Fibroblast of pulmonary artery (primary cell): ENCODE data around the gene GEMIN7.
"Not testable (repeated sequence)": the region's sequence is repeated elsewhere in the genome, so short reads cannot be mapped to it uniquely, and the experiment has no call there.

Experiments used
- DNase-seq: peaks from one replicate; pipeline ENCODE4 v3.0.0-alpha.2; 2010; ENCODE audit warnings: low read depth
- H3K4me3 ChIP-seq: replicated peaks from 2 replicates; pipeline ENCODE4 v1.5.1; 2011; ENCODE audit warnings: low read depth, mild to moderate bottlenecking, control low read depth, low read length, moderate library complexity
- TF ChIP-seq, protein P1 (sequence below): IDR thresholded peaks from 2 replicates; pipeline ENCODE4 v1.5.1; 2011; ENCODE audit warnings: mild to moderate bottlenecking, control low read depth, low read length, inconsistent platforms; ENCODE audit errors: missing control alignments

GEMIN7 gene

GRCh38 chr19:45104658-45105349 lies 25.7 kb downstream of the GEMIN7 start:
- DNase-seq = no peak
- TF ChIP-seq, protein P1, sequence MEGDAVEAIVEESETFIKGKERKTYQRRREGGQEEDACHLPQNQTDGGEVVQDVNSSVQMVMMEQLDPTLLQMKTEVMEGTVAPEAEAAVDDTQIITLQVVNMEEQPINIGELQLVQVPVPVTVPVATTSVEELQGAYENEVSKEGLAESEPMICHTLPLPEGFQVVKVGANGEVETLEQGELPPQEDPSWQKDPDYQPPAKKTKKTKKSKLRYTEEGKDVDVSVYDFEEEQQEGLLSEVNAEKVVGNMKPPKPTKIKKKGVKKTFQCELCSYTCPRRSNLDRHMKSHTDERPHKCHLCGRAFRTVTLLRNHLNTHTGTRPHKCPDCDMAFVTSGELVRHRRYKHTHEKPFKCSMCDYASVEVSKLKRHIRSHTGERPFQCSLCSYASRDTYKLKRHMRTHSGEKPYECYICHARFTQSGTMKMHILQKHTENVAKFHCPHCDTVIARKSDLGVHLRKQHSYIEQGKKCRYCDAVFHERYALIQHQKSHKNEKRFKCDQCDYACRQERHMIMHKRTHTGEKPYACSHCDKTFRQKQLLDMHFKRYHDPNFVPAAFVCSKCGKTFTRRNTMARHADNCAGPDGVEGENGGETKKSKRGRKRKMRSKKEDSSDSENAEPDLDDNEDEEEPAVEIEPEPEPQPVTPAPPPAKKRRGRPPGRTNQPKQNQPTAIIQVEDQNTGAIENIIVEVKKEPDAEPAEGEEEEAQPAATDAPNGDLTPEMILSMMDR = no peak
- no peak overlapping the region for H3K4me3 ChIP-seq

DNA sequence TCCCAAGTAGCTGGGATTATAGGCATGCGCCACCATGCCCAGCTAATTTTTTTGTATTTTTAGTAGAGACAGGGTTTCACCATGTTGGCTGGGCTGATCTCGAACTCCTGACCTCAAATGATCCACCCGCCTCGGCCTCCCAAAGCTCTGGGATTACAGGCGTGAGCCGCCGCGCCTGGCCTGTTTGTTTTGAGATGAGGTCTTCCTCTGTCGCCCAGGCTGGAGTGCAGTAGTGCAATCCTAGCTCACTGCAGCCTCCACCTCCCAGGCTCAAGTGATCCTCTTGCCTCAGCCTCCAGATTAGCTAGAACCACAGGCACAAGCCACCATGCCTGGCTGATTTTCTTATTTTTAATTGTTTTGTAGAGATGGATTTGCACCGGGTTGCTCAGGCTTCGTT lies 27.3 kb downstream of the GEMIN7 start:
- DNase-seq, H3K4me3 ChIP-seq: not testable (repeated sequence)

- TF ChIP-seq, protein P1 = no peak
- H3K4me3 ChIP-seq = no peak overlapping the region
- no peak for DNase-seq
Measured at GRCh38 chr19:45107621-45108150, 28.6 kb downstream of the GEMIN7 start.

GRCh38 chr19:45110851-45111266 lies 31.8 kb downstream of the GEMIN7 start:
- DNase-seq = no peak
- TF ChIP-seq, protein P1 = no peak
- H3K4me3 ChIP-seq = no peak overlapping the region

DNA sequence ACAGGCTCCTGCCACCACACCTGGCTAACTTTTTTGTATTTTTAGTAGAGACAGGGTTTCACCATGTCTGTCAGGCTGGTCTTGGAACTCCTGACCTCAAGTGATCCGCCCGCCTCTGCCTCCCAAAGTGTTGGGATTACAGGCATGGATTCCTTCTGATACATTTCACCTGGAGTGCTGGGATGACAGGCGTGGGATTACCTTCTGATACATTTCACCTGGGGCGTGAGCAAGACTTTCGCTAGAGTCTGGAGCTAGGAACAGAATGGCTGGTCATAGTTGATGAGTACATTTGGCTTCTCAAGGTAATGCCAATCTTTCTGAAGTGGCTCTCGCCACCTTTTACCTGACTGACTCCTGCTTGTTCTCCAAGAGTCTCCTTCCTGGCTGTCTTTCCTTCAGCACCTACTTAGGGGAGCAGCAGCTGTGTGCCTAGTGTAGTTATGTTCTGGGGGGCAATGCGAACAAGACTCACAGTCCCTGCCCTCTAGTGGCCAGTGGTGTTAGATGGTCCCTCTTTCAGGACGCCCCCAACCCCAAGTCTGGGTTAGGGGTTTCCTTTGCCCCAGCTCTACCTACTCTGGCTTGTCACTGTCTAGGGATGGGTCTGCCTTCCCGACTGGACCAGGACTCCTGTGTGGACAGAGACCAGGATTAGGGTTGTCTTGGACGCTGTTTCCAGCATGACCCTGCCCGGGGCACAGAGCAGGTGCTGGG lies 33.2 kb downstream of the GEMIN7 start:
- DNase-seq = no peak
- no peak overlapping the region for H3K4me3 ChIP-seq
- TF ChIP-seq, protein P1 = no peak

GRCh38 chr19:45113628-45114027 lies 34.6 kb downstream of the GEMIN7 start:
- no peak for DNase-seq
- no peak overlapping the region for H3K4me3 ChIP-seq
- TF ChIP-seq, protein P1 = no peak

- TF ChIP-seq, protein P1 = no peak
- no peak overlapping the region for H3K4me3 ChIP-seq
- DNase-seq = no peak
Measured at GRCh38 chr19:45114116-45114515, 35.1 kb downstream of the GEMIN7 start.
